ENCODE results near the gene DPP3. TPM values are rescaled to one million over a fixed set of nuclear protein-coding genes. Genes with fewer than 3 reads are reported as not detected.

DPP3 gene, protein sequence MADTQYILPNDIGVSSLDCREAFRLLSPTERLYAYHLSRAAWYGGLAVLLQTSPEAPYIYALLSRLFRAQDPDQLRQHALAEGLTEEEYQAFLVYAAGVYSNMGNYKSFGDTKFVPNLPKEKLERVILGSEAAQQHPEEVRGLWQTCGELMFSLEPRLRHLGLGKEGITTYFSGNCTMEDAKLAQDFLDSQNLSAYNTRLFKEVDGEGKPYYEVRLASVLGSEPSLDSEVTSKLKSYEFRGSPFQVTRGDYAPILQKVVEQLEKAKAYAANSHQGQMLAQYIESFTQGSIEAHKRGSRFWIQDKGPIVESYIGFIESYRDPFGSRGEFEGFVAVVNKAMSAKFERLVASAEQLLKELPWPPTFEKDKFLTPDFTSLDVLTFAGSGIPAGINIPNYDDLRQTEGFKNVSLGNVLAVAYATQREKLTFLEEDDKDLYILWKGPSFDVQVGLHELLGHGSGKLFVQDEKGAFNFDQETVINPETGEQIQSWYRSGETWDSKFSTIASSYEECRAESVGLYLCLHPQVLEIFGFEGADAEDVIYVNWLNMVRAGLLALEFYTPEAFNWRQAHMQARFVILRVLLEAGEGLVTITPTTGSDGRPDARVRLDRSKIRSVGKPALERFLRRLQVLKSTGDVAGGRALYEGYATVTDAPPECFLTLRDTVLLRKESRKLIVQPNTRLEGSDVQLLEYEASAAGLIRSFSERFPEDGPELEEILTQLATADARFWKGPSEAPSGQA
- 62.1 and 70.6 TPM in 2 replicates for polyA plus RNA-seq (2012; rRNA removed)
- 30.5 and 36.9 TPM in 2 replicates for polyA plus RNA-seq (2012; cell fraction: cytosol; rRNA removed)
- polyA plus RNA-seq (2012; cell fraction: nucleus; rRNA removed): 171 and 178 TPM in 2 replicates

- WGBS (ENCODE audit: low lambda C conversion rate): 7% methylated on average over 17 of the region's 62 CpGs
- Histone ChIP-seq H3K79me2 (ENCODE audit: insufficient read depth) (peaks cover 17% of the 10 kb centered on the region; the same call in 1 of the 2 replicates), H3K4me2 (peak within 1 kb of the TSS; percentile 98)
- TF ChIP-seq USF2 (IDR thresholded peaks at IDR 0.05; ENCODE audit: borderline replicate concordance, low read depth, low read length) (no peak), GATA2 (CRISPR knock-in tag; IDR thresholded peaks at IDR 0.05) (no peak), FOSL2 (IDR thresholded peaks at IDR 0.05; ENCODE audit: borderline replicate concordance, low read depth) (no peak), MEF2A (IDR thresholded peaks at IDR 0.05; ENCODE audit: borderline replicate concordance, low read depth) (no peak), SIN3A (IDR thresholded peaks at IDR 0.05; ENCODE audit: borderline replicate concordance, low read depth, low read length) (peak; percentile 20; the same call in 1 of the 2 replicates), TEAD4 (IDR thresholded peaks at IDR 0.05; ENCODE audit: borderline replicate concordance, insufficient read depth) (no peak), RAD21 (IDR thresholded peaks at IDR 0.05; ENCODE audit: low read length) (no peak), SMC3 (IDR thresholded peaks at IDR 0.05; ENCODE audit: low read depth, low read length) (no peak), FOXM1 (IDR thresholded peaks at IDR 0.05; ENCODE audit: low read depth) (no peak), IRF3 (IDR thresholded peaks at IDR 0.05; ENCODE audit: low read depth, low read length) (peak; percentile 52), MXI1 (IDR thresholded peaks at IDR 0.05; ENCODE audit: low read depth, low read length) (peak; percentile 54), POLR2AphosphoS5 (IDR thresholded peaks at IDR 0.05; ENCODE audit: low read depth, low read length) (peak; percentile 84; the same call in 1 of the 2 replicates), CHD2 (IDR thresholded peaks at IDR 0.05; ENCODE audit: low read length, partially characterized antibody) (peak; percentile 67), YY1 (IDR thresholded peaks at IDR 0.05; ENCODE audit: low read depth) (no peak), ELF1 (IDR thresholded peaks at IDR 0.05) (peak; percentile 98), JUND (IDR thresholded peaks at IDR 0.05) (no peak), RFX5 (IDR thresholded peaks at IDR 0.05; ENCODE audit: low read length) (no peak), TCF12 (IDR thresholded peaks at IDR 0.05) (no peak), EZH2phosphoT487 (IDR thresholded peaks at IDR 0.05; ENCODE audit: borderline replicate concordance, low read depth) (no peak), NRF1 (IDR thresholded peaks at IDR 0.05; ENCODE audit: low read depth, low read length) (no peak), RXRA (IDR thresholded peaks at IDR 0.05; ENCODE audit: borderline replicate concordance, low read depth) (no peak), EP300 (IDR thresholded peaks at IDR 0.05; ENCODE audit: borderline replicate concordance in 1 of 2, low read depth in 1 of 2, low read length in 1 of 2) (no peak)
- TF ChIP-seq, protein P1, sequence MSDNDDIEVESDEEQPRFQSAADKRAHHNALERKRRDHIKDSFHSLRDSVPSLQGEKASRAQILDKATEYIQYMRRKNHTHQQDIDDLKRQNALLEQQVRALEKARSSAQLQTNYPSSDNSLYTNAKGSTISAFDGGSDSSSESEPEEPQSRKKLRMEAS (IDR thresholded peaks at IDR 0.05; ENCODE audit: low read depth): peak; percentile 78
- TF ChIP-seq, protein P2, sequence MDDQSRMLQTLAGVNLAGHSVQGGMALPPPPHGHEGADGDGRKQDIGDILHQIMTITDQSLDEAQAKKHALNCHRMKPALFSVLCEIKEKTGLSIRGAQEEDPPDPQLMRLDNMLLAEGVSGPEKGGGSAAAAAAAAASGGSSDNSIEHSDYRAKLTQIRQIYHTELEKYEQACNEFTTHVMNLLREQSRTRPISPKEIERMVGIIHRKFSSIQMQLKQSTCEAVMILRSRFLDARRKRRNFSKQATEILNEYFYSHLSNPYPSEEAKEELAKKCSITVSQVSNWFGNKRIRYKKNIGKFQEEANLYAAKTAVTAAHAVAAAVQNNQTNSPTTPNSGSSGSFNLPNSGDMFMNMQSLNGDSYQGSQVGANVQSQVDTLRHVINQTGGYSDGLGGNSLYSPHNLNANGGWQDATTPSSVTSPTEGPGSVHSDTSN (IDR thresholded peaks at IDR 0.05): peak; percentile 99
- TF ChIP-seq, protein P3, sequence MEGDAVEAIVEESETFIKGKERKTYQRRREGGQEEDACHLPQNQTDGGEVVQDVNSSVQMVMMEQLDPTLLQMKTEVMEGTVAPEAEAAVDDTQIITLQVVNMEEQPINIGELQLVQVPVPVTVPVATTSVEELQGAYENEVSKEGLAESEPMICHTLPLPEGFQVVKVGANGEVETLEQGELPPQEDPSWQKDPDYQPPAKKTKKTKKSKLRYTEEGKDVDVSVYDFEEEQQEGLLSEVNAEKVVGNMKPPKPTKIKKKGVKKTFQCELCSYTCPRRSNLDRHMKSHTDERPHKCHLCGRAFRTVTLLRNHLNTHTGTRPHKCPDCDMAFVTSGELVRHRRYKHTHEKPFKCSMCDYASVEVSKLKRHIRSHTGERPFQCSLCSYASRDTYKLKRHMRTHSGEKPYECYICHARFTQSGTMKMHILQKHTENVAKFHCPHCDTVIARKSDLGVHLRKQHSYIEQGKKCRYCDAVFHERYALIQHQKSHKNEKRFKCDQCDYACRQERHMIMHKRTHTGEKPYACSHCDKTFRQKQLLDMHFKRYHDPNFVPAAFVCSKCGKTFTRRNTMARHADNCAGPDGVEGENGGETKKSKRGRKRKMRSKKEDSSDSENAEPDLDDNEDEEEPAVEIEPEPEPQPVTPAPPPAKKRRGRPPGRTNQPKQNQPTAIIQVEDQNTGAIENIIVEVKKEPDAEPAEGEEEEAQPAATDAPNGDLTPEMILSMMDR (IDR thresholded peaks at IDR 0.05): no peak
These were observed at the start of gene DPP3 for GRCh38 chr11:66480117-66480938. DPP3 (plus strand) TSS chr11:66480434; CDS start chr11:66482201, 1,767 bp downstream.

More at GRCh38 chr11:66480117-66480938, at the start of gene DPP3:
- H3F3A ChIP-seq (replicated peaks; ENCODE audit: insufficient read depth): no peaks in the 10 kb centered on the region
- peak within 1 kb of the TSS; percentile 71 for H2AFZ ChIP-seq (ENCODE audit: low read depth)
- H3K9ac ChIP-seq: peak within 1 kb of the TSS; percentile 93
- POLR2A ChIA-PET: interaction anchor here (0.9 to 2.7 kb wide), 11 partner anchors 10 to 365 kb away, joined by 3 to 18 read pairs (median 6); partner anchors contain the start of genes BBS1, BRMS1, MRPL11 and PELI3
- H3K27me3 ChIP-seq (ENCODE audit: insufficient read depth): no peaks in the 10 kb centered on the region
- H4K20me1 ChIP-seq (ENCODE audit: insufficient read depth): no peaks in the 10 kb centered on the region
- peak; percentile 99 for DNase-seq
- H3K4me3 ChIP-seq (ENCODE audit: low read depth in 2 of 2, low read length in 1 of 2): peak within 1 kb of the TSS; percentile 64 to 82
- CTCF ChIA-PET: interaction anchor here (0.9 to 3.8 kb wide), 10 partner anchors 9 to 169 kb away, joined by 3 to 32 read pairs (median 5); partner anchors contain the start of genes MRPL11 and PELI3
- H3K4me1 ChIP-seq (ENCODE audit: control insufficient read depth in 1 of 2, insufficient read depth in 2 of 2, low read depth in 1 of 2, low read length in 1 of 2): peaks cover 0 to 15% of the 10 kb centered on the region in 2 experiments; a peak in 2 of 4 replicates
- H3K9me2 ChIP-seq: no peaks in the 10 kb centered on the region
- no peaks in the 10 kb centered on the region for H3K9me3 ChIP-seq
- H3K36me3 ChIP-seq (replicated peaks in 1 of 2; ENCODE audit: control insufficient read depth in 1 of 2, insufficient read depth in 2 of 2, low read length in 1 of 2): peaks cover 0 to 5% of the 10 kb centered on the region in 2 experiments
- peak within 1 kb of the TSS; percentile 85 to 93 for H3K27ac ChIP-seq (ENCODE audit: low read depth in 2 of 2, low read length in 1 of 2)
